Activated CD8-positive, alpha-beta T cell treated with anti-CD3 and anti-CD28 coated beads, Interleukin-2, amount 10 ng/mL, durations not matched to agents 7 days and 5 days (primary cell): ENCODE results near the gene USHBP1. TPM values are rescaled to one million over a fixed set of nuclear protein-coding genes. Genes with fewer than 3 reads are reported as not detected.

Experiments used
- ATAC-seq: fragments of 150-1000 bp; cut with Tn5 transposase; one replicate; pipeline ENCODE4 v1.10.0; 2021; ENCODE audit warnings: moderate library complexity
- CTCF ChIA-PET: fragments of 350-600 bp; sonication (Branson Sonifier 250); formaldehyde crosslinking; loops from one replicate; lab custom pipeline; 2021; ENCODE audit warnings: antibody characterized with exemption; lab: Charles Lee
- POLR2A ChIA-PET: fragments of 350-600 bp; sonication (Branson Sonifier 250); formaldehyde crosslinking; loops from one replicate; lab custom pipeline; 2021; ENCODE audit warnings: antibody characterized with exemption; lab: Charles Lee
- DNase-seq: peaks from one replicate; pipeline ENCODE4 v3.0.0-alpha.2; 2020
- H3K27ac Mint-ChIP-seq: one replicate; pipeline ENCODE4 v1.8.0; 2021; ENCODE audit warnings: mild to moderate bottlenecking, mixed read lengths
- H3K27me3 Mint-ChIP-seq: one replicate; pipeline ENCODE4 v1.8.0; 2021; ENCODE audit warnings: low read depth, mixed read lengths
- H3K36me3 Mint-ChIP-seq: one replicate; pipeline ENCODE4 v1.8.0; 2021; ENCODE audit warnings: low read depth, mixed read lengths
- H3K4me1 Mint-ChIP-seq: one replicate; pipeline ENCODE4 v1.8.0; 2021; ENCODE audit warnings: low read depth, mixed read lengths
- H3K4me3 Mint-ChIP-seq: one replicate; pipeline ENCODE4 v1.8.0; 2021; ENCODE audit warnings: mild to moderate bottlenecking, mixed read lengths
- H3K9me3 Mint-ChIP-seq: one replicate; pipeline ENCODE4 v1.8.0; 2022; ENCODE audit warnings: mixed read lengths; ENCODE audit not compliant: insufficient read depth
- total RNA-seq, 2 experiments: library from RNA; stranded (reverse); gene quantifications; one replicate each; pipeline ENCODE4 v1.2.3, GENCODE V29; 2021

USHBP1 gene
- total RNA-seq, 2 experiments from 2014 or later = not detected

- DNase-seq = no peak
- no peak for ATAC-seq
- POLR2A ChIA-PET = no interaction called here
- H3K9me3 Mint-ChIP-seq = no peaks in the 10 kb centered on the region
- CTCF ChIA-PET = no interaction called here
- peak within 1 kb of the TSS; percentile 30 for H3K27ac Mint-ChIP-seq
- peak within 1 kb of the TSS; percentile 80 for H3K4me3 Mint-ChIP-seq
- H3K4me1 Mint-ChIP-seq = peaks cover 9% of the 10 kb centered on the region
- no peaks in the 10 kb centered on the region for H3K36me3 Mint-ChIP-seq
- peaks cover 20% of the 10 kb centered on the region for H3K27me3 Mint-ChIP-seq
Measured at GRCh38 chr19:17245535-17245984, 19.0 kb downstream of the USHBP1 start, which contains the start of gene NR2F6. Gene NR2F6, minus strand, starts transcription at chr19:17245919. Its CDS starts 699 bp downstream, at chr19:17245220.

- Mint-ChIP-seq H3K36me3 (no peaks in the 10 kb centered on the region), H3K4me3 (peak overlapping the region; percentile 38), H3K4me1 (peaks cover 9% of the 10 kb centered on the region), H3K27ac (no peak overlapping the region), H3K9me3 (no peaks in the 10 kb centered on the region), H3K27me3 (peaks cover 20% of the 10 kb centered on the region)
- ChIA-PET POLR2A (interaction anchor here (0.6 to 1.0 kb wide), 2 partner anchors 18 to 175 kb away, joined by 3 read pairs; no protein-coding TSS in a partner anchor), CTCF (interaction anchor here (1.0 to 1.2 kb wide), 2 partner anchors 15 to 18 kb away, joined by 3 read pairs; no protein-coding TSS in a partner anchor)
- DNase-seq = no peak
- ATAC-seq = peak; percentile 10
Measured at GRCh38 chr19:17244618-17245534, 19.7 kb downstream of the USHBP1 start.

GRCh38 chr19:17243830-17244617 lies 20.5 kb downstream of the USHBP1 start:
- no peak for DNase-seq
- H3K27ac Mint-ChIP-seq = no peak overlapping the region
- ATAC-seq = no peak
- ChIA-PET CTCF (interaction anchor here (1.0 to 1.2 kb wide), 2 partner anchors 16 to 19 kb away, joined by 3 read pairs; no protein-coding TSS in a partner anchor), POLR2A (interaction anchor here (0.6 to 1.0 kb wide), 2 partner anchors 17 to 175 kb away, joined by 3 read pairs; no protein-coding TSS in a partner anchor)
- no peaks in the 10 kb centered on the region for H3K9me3 Mint-ChIP-seq
- H3K27me3 Mint-ChIP-seq = peaks cover 20% of the 10 kb centered on the region
- peak overlapping the region; percentile 38 for H3K4me3 Mint-ChIP-seq
- H3K4me1 Mint-ChIP-seq = peaks cover 9% of the 10 kb centered on the region
- H3K36me3 Mint-ChIP-seq = no peaks in the 10 kb centered on the region

- Mint-ChIP-seq H3K4me1 (peaks cover 9% of the 10 kb centered on the region), H3K27ac (no peak overlapping the region), H3K4me3 (no peak overlapping the region), H3K27me3 (peaks cover 20% of the 10 kb centered on the region), H3K36me3 (no peaks in the 10 kb centered on the region), H3K9me3 (no peaks in the 10 kb centered on the region)
- POLR2A ChIA-PET = interaction anchor here (0.9 kb wide), 1 partner anchor 17 kb away, joined by 3 read pairs; the partner anchor contains the start of gene OCEL1
- no peak for DNase-seq
- CTCF ChIA-PET = interaction anchor here (0.9 to 1.3 kb wide), 2 partner anchors 17 to 20 kb away, joined by 3 to 5 read pairs; no protein-coding TSS in a partner anchor
- ATAC-seq = no peak
Measured at GRCh38 chr19:17243211-17243829, 21.2 kb downstream of the USHBP1 start.

- H3K27me3 Mint-ChIP-seq = peaks cover 17% of the 10 kb centered on the region
- ChIA-PET POLR2A (interaction anchor here (0.7 to 0.9 kb wide), 2 partner anchors 17 to 162 kb away, joined by 3 read pairs; partner anchors contain the start of gene OCEL1), CTCF (interaction anchor here (0.9 to 1.3 kb wide), 2 partner anchors 17 to 20 kb away, joined by 3 to 5 read pairs; no protein-coding TSS in a partner anchor)
- H3K4me1 Mint-ChIP-seq = peaks cover 9% of the 10 kb centered on the region
- no peaks in the 10 kb centered on the region for H3K9me3 Mint-ChIP-seq
- H3K36me3 Mint-ChIP-seq = no peaks in the 10 kb centered on the region
- ATAC-seq (no peak), DNase-seq (no peak)
- no peak overlapping the region for H3K27ac Mint-ChIP-seq
- no peak overlapping the region for H3K4me3 Mint-ChIP-seq
Measured at GRCh38 chr19:17242431-17243208, 21.9 kb downstream of the USHBP1 start.

GRCh38 chr19:17240826-17241399 lies 23.6 kb downstream of the USHBP1 start:
- H3K36me3 Mint-ChIP-seq = no peaks in the 10 kb centered on the region
- no peaks in the 10 kb centered on the region for H3K9me3 Mint-ChIP-seq
- POLR2A ChIA-PET = interaction anchor here (0.6 to 1.1 kb wide), 2 partner anchors 18 to 53 kb away, joined by 3 read pairs; no protein-coding TSS in a partner anchor
- CTCF ChIA-PET = no interaction called here
- peaks cover 10% of the 10 kb centered on the region for H3K27me3 Mint-ChIP-seq
- no peak overlapping the region for H3K4me3 Mint-ChIP-seq
- ATAC-seq = no peak
- no peak overlapping the region for H3K27ac Mint-ChIP-seq
- H3K4me1 Mint-ChIP-seq = peaks cover 4% of the 10 kb centered on the region
- DNase-seq = no peak

GRCh38 chr19:17240062-17240752 lies 24.3 kb downstream of the USHBP1 start:
- H3K36me3 Mint-ChIP-seq = no peaks in the 10 kb centered on the region
- POLR2A ChIA-PET = interaction anchor here (1.1 kb wide), 1 partner anchor 19 kb away, joined by 3 read pairs; no protein-coding TSS in a partner anchor
- DNase-seq (no peak), ATAC-seq (no peak)
- H3K9me3 Mint-ChIP-seq = no peaks in the 10 kb centered on the region
- CTCF ChIA-PET = no interaction called here
- peaks cover 10% of the 10 kb centered on the region for H3K27me3 Mint-ChIP-seq
- H3K4me1 Mint-ChIP-seq = peaks cover 4% of the 10 kb centered on the region
- no peak overlapping the region for H3K4me3 Mint-ChIP-seq
- H3K27ac Mint-ChIP-seq = no peak overlapping the region

- no peaks in the 10 kb centered on the region for H3K36me3 Mint-ChIP-seq
- H3K4me1 Mint-ChIP-seq = peaks cover 12% of the 10 kb centered on the region
- ChIA-PET POLR2A (no interaction called here), CTCF (interaction anchor here (1.4 to 4.4 kb wide), 2 partner anchors 11 to 45 kb away, joined by 4 to 16 read pairs; no protein-coding TSS in a partner anchor)
- H3K4me3 Mint-ChIP-seq = no peak overlapping the region
- no peak for DNase-seq
- no peak for ATAC-seq
- H3K27ac Mint-ChIP-seq = no peak overlapping the region
- no peaks in the 10 kb centered on the region for H3K9me3 Mint-ChIP-seq
- peaks cover 3% of the 10 kb centered on the region for H3K27me3 Mint-ChIP-seq
Measured at GRCh38 chr19:17237747-17238706, 26.5 kb downstream of the USHBP1 start.
